ENCODE measurements around the gene FANCG. TPM values are rescaled to one million over a fixed set of nuclear protein-coding genes. Genes with fewer than 3 reads are reported as not detected.

FANCG gene
- total RNA-seq, 1 experiment from 2014 or later, result 20.2 TPM

DNA sequence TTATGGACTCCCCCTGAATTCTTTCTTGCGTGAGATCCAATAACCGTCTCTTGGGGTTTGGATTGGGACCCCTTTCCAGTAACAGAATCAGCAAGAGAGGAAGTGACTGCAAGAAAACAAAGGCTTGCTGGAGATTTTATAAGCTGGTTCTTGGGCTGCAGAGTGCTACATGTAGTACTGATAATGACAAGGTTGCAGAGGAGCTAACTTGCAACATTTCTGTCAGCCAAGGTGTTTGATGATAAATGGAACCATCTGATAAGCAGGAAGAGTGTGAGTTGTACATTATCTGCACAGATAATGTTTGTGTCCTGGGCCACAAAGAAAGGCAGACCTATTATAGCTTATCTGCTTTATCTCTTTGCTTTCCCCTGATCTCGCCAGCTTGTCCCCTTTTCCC lies 53.1 kb downstream of the FANCG start:
- intact Hi-C loops (cut with micrococcal nuclease), result no loop called here

More for the DNA sequence above, 53.1 kb downstream of the FANCG start:
- H3K9me3 Mint-ChIP-seq (ENCODE audit: unreplicated experiment), result no peaks in the 10 kb centered on the region
- no peak for DNase-seq (ENCODE audit: unreplicated experiment)
- CTCF ChIA-PET, result interaction anchor here (0.6 to 1.2 kb wide), 3 partner anchors 25 to 856 kb away, joined by 3 to 6 read pairs (median 3); partner anchors contain the start of gene DNAJB5
- peaks cover 7% of the 10 kb centered on the region for H3K36me3 Mint-ChIP-seq (ENCODE audit: insufficient read depth, unreplicated experiment)
- H3K4me3 Mint-ChIP-seq (ENCODE audit: unreplicated experiment), result no peak overlapping the region
- BruUV-seq (replicated peaks), result no TSS peak
- peaks cover 12% of the 10 kb centered on the region for H3K4me1 Mint-ChIP-seq (ENCODE audit: insufficient read depth, unreplicated experiment)
- H3K27me3 Mint-ChIP-seq (ENCODE audit: insufficient read depth, unreplicated experiment), result no peaks in the 10 kb centered on the region
- no peak for TF ChIP-seq CTCF (IDR thresholded peaks at IDR 0.05; ENCODE audit: unreplicated experiment)
- no peak overlapping the region for H3K27ac Mint-ChIP-seq (ENCODE audit: low read depth, unreplicated experiment)
- POLR2A ChIA-PET, result interaction anchor here (0.6 to 1.5 kb wide), 8 partner anchors 9 to 112 kb away, joined by 3 to 5 read pairs (median 3); no protein-coding TSS in a partner anchor

Other genes starting within 250 kb of the FANCG start
- gene PHF24, start 121.7 kb downstream of the FANCG start, total RNA-seq (2022), result not detected in 2 replicates
- 2.2 and 2.9 TPM in 2 replicates for gene DNAJB5, start 90.2 kb downstream of the FANCG start, total RNA-seq (2022)
- 146 and 156 TPM in 2 replicates for gene VCP, start 7.3 kb downstream of the FANCG start, total RNA-seq (2022)
- 34.8 and 39.2 TPM in 2 replicates for gene PIGO, start 16.6 kb upstream of the FANCG start, total RNA-seq (2022)
- 203 and 209 TPM in 2 replicates for gene STOML2, start 23.2 kb upstream of the FANCG start, total RNA-seq (2022)
- 26.0 and 36.2 TPM in 2 replicates for gene ATOSB, start 35.9 kb upstream of the FANCG start, total RNA-seq (2022)
- 20.6 and 22.9 TPM in 2 replicates for gene UNC13B, start 82.1 kb upstream of the FANCG start, total RNA-seq (2022)

Measured in MCF 10A (cell line).